Esophagus squamous epithelium (tissue), 5 donors: ENCODE data around the gene ZC3H10. TPM values are rescaled to one million over a fixed set of nuclear protein-coding genes. Genes with fewer than 3 reads are reported as not detected.
"Not testable (repeated sequence)": the region's sequence is repeated elsewhere in the genome, so short reads cannot be mapped to it uniquely, and the experiment has no call there.

Experiments used
- DNase-seq: peaks from one replicate; lab custom pipeline; 2025; lab: John Stamatoyannopoulos, UW
- H3K27ac ChIP-seq, 4 donors: fragments of 200-600 bp; sonication (generic); one replicate each; pipeline ENCODE4 v1.5.1; 2016 to 2019; ENCODE audit warnings: mild to moderate bottlenecking in 1 of 4
- H3K27me3 ChIP-seq, 4 donors: fragments of 200-600 bp; sonication (generic); 1 replicate in 3 of 4; 2 replicates in 1 of 4; pipeline versions ENCODE4 v1.5.1 to v1.6.0; 2017 to 2021; ENCODE audit warnings: antibody characterized with exemption in 1 of 4
- H3K36me3 ChIP-seq, 3 donors: fragments of 200-600 bp; sonication (generic); one replicate each; pipeline ENCODE4 v1.5.1; 2016 to 2019
- H3K4me1 ChIP-seq, 3 donors: fragments of 200-600 bp; sonication (generic); one replicate each; pipeline ENCODE4 v1.5.1; 2017 to 2019
- H3K4me3 ChIP-seq, 4 donors: fragments of 200-600 bp; sonication (generic); 1 replicate in 3 of 4; 2 replicates in 1 of 4; pipeline ENCODE4 v1.5.1; 2016 to 2019; ENCODE audit warnings: mild to moderate bottlenecking in 2 of 4, moderate library complexity in 1 of 4
- H3K9me3 ChIP-seq, 3 donors: fragments of 200-600 bp; sonication (generic); one replicate each; pipeline ENCODE4 v1.5.1; 2016 to 2019
- POLR2A ChIP-seq, 4 donors: fragments of 450-650 bp; IDR thresholded peaks; one replicate each; pipeline ENCODE4 v1.6.1; 2017; ENCODE audit warnings: antibody characterized with exemption in 4 of 4, mild to moderate bottlenecking in 4 of 4, moderate library complexity in 3 of 4
- WGBS, 2 donors: methylation state at CpG; one replicate each; pipeline ENCODE4 v1.1.5; 2018; 5-methylcytosine and 5-hydroxymethylcytosine counted together
- intact Hi-C: fragments of 100-400 bp; cut with DNase I; formaldehyde crosslinking; loops from one replicate; pipeline ENCODE4 v1.15.0; 2022
- total RNA-seq, 4 donors: library from RNA; depleted of rRNA; stranded (reverse); fragments of >200 nt; gene quantifications; one replicate each; pipeline ENCODE4 v1.1.0, GENCODE V29; 2016
- TF ChIP-seq, protein P1 (sequence below), 6 experiments: fragments of 450-650 bp in 4 of 6; fragments of 200-600 bp in 2 of 6; sonication (generic) in 2 of 6; IDR thresholded peaks; one replicate each; pipeline ENCODE4 v1.5.1; 2016 to 2019; ENCODE audit warnings: antibody characterized with exemption in 6 of 6, mild to moderate bottlenecking in 4 of 6, moderate library complexity in 4 of 6
- donor health status: DM: yes; HTN: yes; CAD: no.

The ZC3H10 gene, protein sequence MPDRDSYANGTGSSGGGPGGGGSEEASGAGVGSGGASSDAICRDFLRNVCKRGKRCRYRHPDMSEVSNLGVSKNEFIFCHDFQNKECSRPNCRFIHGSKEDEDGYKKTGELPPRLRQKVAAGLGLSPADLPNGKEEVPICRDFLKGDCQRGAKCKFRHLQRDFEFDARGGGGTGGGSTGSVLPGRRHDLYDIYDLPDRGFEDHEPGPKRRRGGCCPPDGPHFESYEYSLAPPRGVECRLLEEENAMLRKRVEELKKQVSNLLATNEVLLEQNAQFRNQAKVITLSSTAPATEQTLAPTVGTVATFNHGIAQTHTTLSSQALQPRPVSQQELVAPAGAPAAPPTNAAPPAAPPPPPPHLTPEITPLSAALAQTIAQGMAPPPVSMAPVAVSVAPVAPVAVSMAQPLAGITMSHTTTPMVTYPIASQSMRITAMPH
- total RNA-seq, result 1 to 10 TPM; 1.5 to 3.8 (median 2.3) TPM

DNA sequence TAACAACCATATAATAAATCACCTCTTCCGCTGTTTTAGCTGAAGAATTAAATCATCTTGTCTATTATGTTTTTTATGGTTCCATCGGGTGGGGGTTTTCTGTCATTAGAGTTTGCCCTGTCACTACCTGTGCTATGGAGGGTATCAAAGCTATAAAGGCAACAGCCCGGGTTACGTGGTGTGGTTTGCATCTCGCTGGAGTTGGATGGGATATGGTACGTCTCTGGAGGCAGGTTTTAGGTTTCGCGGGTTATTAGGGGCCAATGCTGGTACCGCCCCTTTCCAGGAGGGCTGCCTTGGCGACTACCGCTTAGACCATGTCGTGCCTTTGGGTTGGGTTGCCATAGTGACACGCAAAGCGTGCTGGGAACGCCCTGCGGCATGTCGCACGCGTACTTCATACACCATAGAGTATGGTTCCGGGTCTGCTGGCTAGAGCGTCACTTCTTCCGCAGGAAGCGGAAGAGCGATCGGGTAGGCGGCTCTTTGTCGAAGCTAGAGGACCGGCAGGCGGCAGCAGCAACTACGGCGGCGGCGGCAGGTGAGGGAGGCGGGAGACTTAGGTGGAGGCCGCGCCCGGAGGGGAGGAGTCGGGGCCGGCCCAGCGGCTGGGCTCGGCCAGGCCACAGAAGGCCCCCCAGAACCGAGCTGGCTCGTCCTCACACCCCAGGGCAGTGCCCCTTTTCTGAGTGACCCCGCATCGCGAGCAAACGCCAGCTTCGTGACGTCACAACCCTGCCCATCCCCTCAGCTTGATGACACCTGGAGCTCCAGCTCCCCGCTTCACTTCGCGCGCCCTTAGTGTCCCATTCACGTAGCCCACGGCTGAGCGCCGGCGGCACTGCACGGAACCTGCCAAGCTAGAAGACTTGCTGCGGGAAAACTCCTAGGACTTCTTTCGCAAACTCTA, at the start of gene ZC3H10:
Gene ZC3H10 (plus strand): TSS at position 489 of the 910 bp plus-strand sequence. CDS start 2,297 bp downstream, outside the sequence.
- H3K27ac ChIP-seq, result peak within 1 kb of the TSS; percentile 92 to 98 (median 94)
- H3K4me1 ChIP-seq, result peaks cover 16 to 45% (median 24%) of the 10 kb centered on the region in 3 donors
- intact Hi-C loops, result no loop called here
- H3K9me3 ChIP-seq, result no peaks in the 10 kb centered on the region
- H3K27me3 ChIP-seq, result no peaks in the 10 kb centered on the region
- WGBS, 2 donors, result 0 to 1% methylated on average over 13 to 22 of the region's 61 CpGs
- peak; percentile 90 for DNase-seq
- H3K4me3 ChIP-seq, result peak within 1 kb of the TSS; percentile 46 to 76 (median 70)
- TF ChIP-seq, protein P1, sequence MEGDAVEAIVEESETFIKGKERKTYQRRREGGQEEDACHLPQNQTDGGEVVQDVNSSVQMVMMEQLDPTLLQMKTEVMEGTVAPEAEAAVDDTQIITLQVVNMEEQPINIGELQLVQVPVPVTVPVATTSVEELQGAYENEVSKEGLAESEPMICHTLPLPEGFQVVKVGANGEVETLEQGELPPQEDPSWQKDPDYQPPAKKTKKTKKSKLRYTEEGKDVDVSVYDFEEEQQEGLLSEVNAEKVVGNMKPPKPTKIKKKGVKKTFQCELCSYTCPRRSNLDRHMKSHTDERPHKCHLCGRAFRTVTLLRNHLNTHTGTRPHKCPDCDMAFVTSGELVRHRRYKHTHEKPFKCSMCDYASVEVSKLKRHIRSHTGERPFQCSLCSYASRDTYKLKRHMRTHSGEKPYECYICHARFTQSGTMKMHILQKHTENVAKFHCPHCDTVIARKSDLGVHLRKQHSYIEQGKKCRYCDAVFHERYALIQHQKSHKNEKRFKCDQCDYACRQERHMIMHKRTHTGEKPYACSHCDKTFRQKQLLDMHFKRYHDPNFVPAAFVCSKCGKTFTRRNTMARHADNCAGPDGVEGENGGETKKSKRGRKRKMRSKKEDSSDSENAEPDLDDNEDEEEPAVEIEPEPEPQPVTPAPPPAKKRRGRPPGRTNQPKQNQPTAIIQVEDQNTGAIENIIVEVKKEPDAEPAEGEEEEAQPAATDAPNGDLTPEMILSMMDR (IDR thresholded peaks at IDR 0.05), result peak; percentile 27 to 78 (median 59)
- TF ChIP-seq POLR2A (IDR thresholded peaks at IDR 0.05), result peak in 3 of 4 donors; percentile 80 to 93 (median 85)
- H3K36me3 ChIP-seq, result peaks cover 4 to 33% (median 13%) of the 10 kb centered on the region in 3 donors

DNA sequence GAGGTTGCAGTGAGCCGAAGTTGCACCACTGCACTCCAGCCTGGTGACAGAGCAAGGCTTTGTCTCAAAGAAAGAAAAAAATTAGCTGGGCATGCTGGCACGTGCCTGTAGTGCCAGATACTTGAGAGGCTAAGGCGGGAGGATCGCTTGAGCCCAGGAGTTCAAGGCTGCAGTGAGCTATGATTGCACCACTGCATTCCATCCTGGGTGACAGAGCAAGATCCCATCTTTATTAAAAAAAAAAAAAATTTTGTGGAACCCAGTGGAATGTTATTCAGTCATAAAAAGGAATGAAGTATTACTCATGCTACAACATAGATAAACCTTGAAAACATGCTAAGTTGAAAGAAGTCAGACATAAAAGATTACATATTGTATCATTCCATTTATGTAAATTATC, 46.4 kb upstream of the ZC3H10 start:
- TF ChIP-seq, protein P1 (IDR thresholded peaks at IDR 0.05), result no peak
- TF ChIP-seq POLR2A (IDR thresholded peaks at IDR 0.05), result no peak
- intact Hi-C loops, result no loop called here
- H3K36me3 ChIP-seq, result no peaks in the 10 kb centered on the region
- no peaks in the 10 kb centered on the region for H3K4me1 ChIP-seq
- WGBS, 2 donors, result 49 to 51% methylated on average over 4 of the region's 4 CpGs
- no peaks in the 10 kb centered on the region for H3K27me3 ChIP-seq
- H3K27ac ChIP-seq, result no peak overlapping the region
- H3K4me3 ChIP-seq, result no peak overlapping the region
- H3K9me3 ChIP-seq, result no peaks in the 10 kb centered on the region
- no peak for DNase-seq

DNA sequence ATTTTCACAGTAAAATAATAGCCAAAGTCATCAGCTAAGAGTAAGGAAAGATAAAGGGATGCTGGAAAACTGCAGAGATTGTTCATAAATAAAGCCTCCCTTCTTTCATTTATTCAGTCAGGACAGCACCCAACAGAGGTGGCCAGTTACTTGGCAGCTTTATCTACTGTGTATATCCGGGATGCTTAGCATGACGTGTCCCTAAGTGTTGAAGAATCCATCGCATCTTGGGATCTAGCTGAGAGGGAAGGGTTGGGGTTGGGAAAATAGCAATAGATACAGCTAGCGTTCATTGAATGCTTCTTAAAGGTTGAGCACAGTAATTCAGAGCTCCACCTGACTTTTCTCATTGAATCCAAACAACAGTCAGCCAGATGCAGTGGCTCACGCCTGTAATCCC, 43.7 kb upstream of the ZC3H10 start:
- H3K27me3 ChIP-seq, result no peaks in the 10 kb centered on the region
- no peak overlapping the region for H3K4me3 ChIP-seq
- no peak overlapping the region for H3K27ac ChIP-seq
- no peaks in the 10 kb centered on the region for H3K9me3 ChIP-seq
- no peaks in the 10 kb centered on the region for H3K36me3 ChIP-seq
- no peak for TF ChIP-seq POLR2A (IDR thresholded peaks at IDR 0.05)
- TF ChIP-seq, protein P1 (IDR thresholded peaks at IDR 0.05), result no peak
- 78 to 82% methylated on average over 5 of the region's 5 CpGs for WGBS, 2 donors
- H3K4me1 ChIP-seq, result peaks cover 0 to 15% (median 0%) of the 10 kb centered on the region in 3 donors
- intact Hi-C loops, result no loop called here
- DNase-seq, result no peak

DNA sequence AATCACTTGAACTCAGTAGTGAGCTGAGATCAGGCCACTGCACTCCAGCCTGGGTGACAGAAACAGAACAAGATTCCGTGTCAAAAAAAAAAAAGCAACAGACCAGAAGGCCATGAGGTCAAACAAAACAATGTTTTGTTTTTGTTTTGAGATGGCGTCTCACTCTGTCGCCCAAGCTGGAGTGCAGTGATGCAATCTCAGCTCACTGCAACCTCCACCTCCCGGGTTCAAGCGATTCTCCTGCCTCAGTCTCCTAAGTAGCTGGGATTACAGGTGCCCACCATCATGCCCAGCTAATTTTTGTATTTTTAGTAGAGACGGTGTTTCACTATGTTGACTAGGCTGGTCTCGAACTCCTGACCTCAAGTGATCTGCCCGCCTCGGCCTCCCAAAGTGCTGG, 40.1 kb upstream of the ZC3H10 start:
- 77 to 94% methylated on average over 8 to 9 of the region's 9 CpGs for WGBS, 2 donors
- H3K27ac ChIP-seq, result peak overlapping the region in 2 of 4 donors; percentile 91 to 99
- H3K9me3 ChIP-seq, H3K4me3 ChIP-seq, H3K36me3 ChIP-seq, intact Hi-C loops, DNase-seq: not testable (repeated sequence)
- H3K4me1 ChIP-seq, result peaks cover 4 to 49% (median 6%) of the 10 kb centered on the region in 3 donors
- H3K27me3 ChIP-seq, result peaks cover 0 to 12% (median 0%) of the 10 kb centered on the region in 4 donors

DNA sequence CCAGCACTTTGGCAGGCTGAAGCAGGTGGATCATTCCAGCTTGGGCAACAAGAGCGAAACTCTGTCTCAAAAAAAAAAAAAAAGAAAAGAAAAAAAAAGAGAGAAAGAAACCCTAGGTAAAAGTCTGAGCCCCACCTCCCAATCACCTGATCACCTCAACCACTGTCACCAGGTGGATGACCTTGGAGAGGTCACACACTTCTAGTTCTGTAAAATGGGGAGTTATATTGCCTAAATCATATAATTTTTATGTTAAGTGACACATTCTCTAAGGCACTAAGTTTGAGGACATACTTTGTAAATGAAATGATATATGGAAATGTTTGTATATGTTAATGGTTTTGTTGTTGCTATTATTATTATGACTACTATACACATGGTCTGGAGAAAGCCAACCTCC, 39.6 kb upstream of the ZC3H10 start:
- 80 to 100% methylated on average over 1 of the region's 1 CpG for WGBS, 2 donors
- Histone ChIP-seq H3K9me3 (no peaks in the 10 kb centered on the region), H3K4me1 (peaks cover 4 to 53% (median 6%) of the 10 kb centered on the region in 3 donors), H3K36me3 (peaks cover 0 to 15% (median 0%) of the 10 kb centered on the region in 3 donors), H3K27me3 (peaks cover 0 to 12% (median 0%) of the 10 kb centered on the region in 4 donors), H3K4me3 (peak overlapping the region in 2 of 4 donors; percentile 67 to 81), H3K27ac (peak overlapping the region; percentile 90 to 99 (median 94))
- no peak for TF ChIP-seq POLR2A (IDR thresholded peaks at IDR 0.05)
- TF ChIP-seq, protein P1 (IDR thresholded peaks at IDR 0.05), result no peak
- no peak for DNase-seq
- intact Hi-C loops, result no loop called here
